Mucosa of gallbladder (tissue), 1 donor: ENCODE data around the gene TMEM163. TPM values are rescaled to one million over a fixed set of nuclear protein-coding genes. Genes with fewer than 3 reads are reported as not detected.
A peak's percentile ranks its signal among the peaks of the same experiment; 100 is the strongest.

ENCODE experiments used
- DNase-seq: peaks from one replicate; pipeline ENCODE4 v3.0.0-alpha.2; 2020; ENCODE audit warnings: low spot score
- total RNA-seq: library from RNA; stranded (reverse); gene quantifications from one replicate; pipeline ENCODE4 v1.2.1, GENCODE V29; 2021
- donor health status: DM: no; HTN: no; CAD: no.

Gene TMEM163
- total RNA-seq, 1 donor from 2014 or later: 36.1 TPM

- DNase-seq: no peak
Measured at GRCh38 chr2:134410006-134410405, 308.8 kb downstream of the TMEM163 start.

GRCh38 chr2:134408791-134409190 lies 310.0 kb downstream of the TMEM163 start:
- no peak for DNase-seq

GRCh38 chr2:134408386-134408785 lies 310.4 kb downstream of the TMEM163 start:
- no peak for DNase-seq

GRCh38 chr2:134407154-134407890 lies 311.5 kb downstream of the TMEM163 start:
- DNase-seq: no peak

GRCh38 chr2:134406736-134407135 lies 312.1 kb downstream of the TMEM163 start:
- DNase-seq: no peak

GRCh38 chr2:134406311-134406710 lies 312.5 kb downstream of the TMEM163 start:
- DNase-seq: peak; percentile 63

Other genes with a start within 250 kb of the TMEM163 start
- gene ACMSD, start 119.6 kb upstream of the TMEM163 start, total RNA-seq: 47.0 TPM
- gene CCNT2, start 199.8 kb upstream of the TMEM163 start, total RNA-seq: 40.1 TPM